GM19099 (cell line): ENCODE data around the gene PPBP.

Experiments used
- POLR2A ChIP-seq: IDR thresholded peaks from 3 replicates; pipeline ENCODE4 v1.6.1; 2011; ENCODE audit warnings: low read depth; ENCODE audit not compliant: insufficient read length; ENCODE audit errors: extremely low read depth

Gene PPBP

GRCh38 chr4:73974352-73974751 lies 13.6 kb downstream of the PPBP start:
- TF ChIP-seq POLR2A, result no peak

GRCh38 chr4:73970945-73971344 lies 17.0 kb downstream of the PPBP start:
- TF ChIP-seq POLR2A, result no peak

- TF ChIP-seq POLR2A, result no peak
Observed at GRCh38 chr4:73970011-73970410, 18.0 kb downstream of the PPBP start.

- no peak for TF ChIP-seq POLR2A
Observed at GRCh38 chr4:73967866-73968265, 20.1 kb downstream of the PPBP start.

GRCh38 chr4:73964862-73965611 lies 23.0 kb downstream of the PPBP start:
- no peak for TF ChIP-seq POLR2A

- TF ChIP-seq POLR2A, result no peak
Observed at GRCh38 chr4:73962724-73963123, 25.3 kb downstream of the PPBP start.

- TF ChIP-seq POLR2A, result no peak
Observed at GRCh38 chr4:73952352-73952751, 35.6 kb downstream of the PPBP start.

GRCh38 chr4:73948990-73949706 lies 38.8 kb downstream of the PPBP start:
- no peak for TF ChIP-seq POLR2A

- TF ChIP-seq POLR2A, result no peak
Observed at GRCh38 chr4:73948291-73948690, 39.7 kb downstream of the PPBP start.

GRCh38 chr4:73947239-73947985 lies 40.6 kb downstream of the PPBP start:
- TF ChIP-seq POLR2A, result no peak

GRCh38 chr4:73945674-73946449 lies 42.1 kb downstream of the PPBP start:
- TF ChIP-seq POLR2A, result no peak

- no peak for TF ChIP-seq POLR2A
Observed at GRCh38 chr4:73945140-73945539, 42.9 kb downstream of the PPBP start.

- no peak for TF ChIP-seq POLR2A
Observed at GRCh38 chr4:73944061-73944875, 43.7 kb downstream of the PPBP start.

GRCh38 chr4:73943555-73943954 lies 44.4 kb downstream of the PPBP start:
- no peak for TF ChIP-seq POLR2A
